Neuronal stem cell (in vitro differentiated cells): ENCODE data around the gene KIF2A.

Source experiments
- DNase-seq: peaks from one replicate; pipeline ENCODE4 v3.0.0-alpha.2; 2013; ENCODE audit warnings: low spot score
- H2AFZ ChIP-seq: one replicate; pipeline ENCODE4 v1.6.1; 2013; ENCODE audit warnings: mild to moderate bottlenecking, low read length, inconsistent platforms
- H2AK5ac ChIP-seq: 2 replicates; pipeline ENCODE4 v1.6.1; 2013; ENCODE audit warnings: low read depth, mild to moderate bottlenecking, inconsistent platforms, low read length, moderate library complexity, mixed read lengths
- H2BK120ac ChIP-seq: 2 replicates; pipeline ENCODE4 v1.6.1; 2013; ENCODE audit warnings: low read depth, mild to moderate bottlenecking, inconsistent platforms, low read length, moderate library complexity, mixed read lengths
- H2BK12ac ChIP-seq: one replicate; pipeline ENCODE4 v1.6.1; 2013; ENCODE audit warnings: low read length, inconsistent platforms
- H2BK15ac ChIP-seq: 2 replicates; pipeline ENCODE4 v1.6.1; 2013; ENCODE audit warnings: mild to moderate bottlenecking, low read length, inconsistent platforms, mixed read lengths
- H2BK5ac ChIP-seq: one replicate; pipeline ENCODE4 v1.6.1; 2013; ENCODE audit warnings: inconsistent platforms, mild to moderate bottlenecking, low read length, moderate library complexity
- H3K14ac ChIP-seq: one replicate; pipeline ENCODE4 v1.6.1; 2013; ENCODE audit warnings: low read length, inconsistent platforms
- H3K18ac ChIP-seq: 2 replicates; pipeline ENCODE4 v1.6.1; 2013; ENCODE audit warnings: low read length, inconsistent platforms
- H3K23ac ChIP-seq: 2 replicates; pipeline ENCODE4 v1.6.1; 2013; ENCODE audit warnings: low read depth, mild to moderate bottlenecking, mixed read lengths, low read length, inconsistent platforms; ENCODE audit not compliant: poor library complexity
- H3K27ac ChIP-seq: replicated peaks from 3 replicates; pipeline ENCODE4 v1.5.1; 2013; ENCODE audit warnings: low read length, inconsistent platforms
- H3K27me3 ChIP-seq, 3 experiments: 2 replicates each; pipeline ENCODE4 v1.6.1; 2013; ENCODE audit warnings: low read length in 3 of 3, mild to moderate bottlenecking in 2 of 3, inconsistent platforms in 1 of 3, low read depth in 1 of 3, mixed read lengths in 1 of 3, moderate library complexity in 1 of 3; ENCODE audit not compliant: control insufficient read depth in 3 of 3, insufficient read depth in 3 of 3
- H3K36me3 ChIP-seq, 2 donors: replicated peaks in 1 of 2; 2 replicates each; pipeline ENCODE4 v1.6.1; 2013; ENCODE audit warnings: low read length in 2 of 2; ENCODE audit not compliant: control insufficient read depth in 2 of 2, insufficient read depth in 2 of 2
- H3K4ac ChIP-seq: 2 replicates; pipeline ENCODE4 v1.6.1; 2013; ENCODE audit warnings: inconsistent platforms, mild to moderate bottlenecking, low read length, moderate library complexity
- H3K4me1 ChIP-seq, 2 donors: 1 replicate in 1 of 2; 2 replicates in 1 of 2; pipeline ENCODE4 v1.6.1; 2013; ENCODE audit warnings: low read length in 2 of 2, low read depth in 1 of 2; ENCODE audit not compliant: control insufficient read depth in 2 of 2, insufficient read depth in 1 of 2
- H3K4me2 ChIP-seq: one replicate; pipeline ENCODE4 v1.6.1; 2013; ENCODE audit warnings: mild to moderate bottlenecking, low read length, inconsistent platforms; ENCODE audit not compliant: insufficient read depth, poor library complexity, severe bottlenecking
- H3K4me3 ChIP-seq, 2 donors: 2 replicates each; pipeline ENCODE4 v1.5.1; 2013; ENCODE audit warnings: low read length in 2 of 2, mild to moderate bottlenecking in 2 of 2, inconsistent platforms in 1 of 2, moderate library complexity in 1 of 2
- H3K79me1 ChIP-seq: one replicate; pipeline ENCODE4 v1.6.1; 2013; ENCODE audit warnings: low read depth, mild to moderate bottlenecking, inconsistent platforms, low read length, moderate library complexity
- H3K9ac ChIP-seq: one replicate; pipeline ENCODE4 v1.6.1; 2013; ENCODE audit warnings: mild to moderate bottlenecking, low read depth, low read length, inconsistent platforms; ENCODE audit not compliant: poor library complexity
- H3K9me3 ChIP-seq, 2 donors: replicated peaks in 1 of 2; 2 replicates each; pipeline versions ENCODE3 to v1.6.1; 2013; ENCODE audit warnings: low read length in 2 of 2, mild to moderate bottlenecking in 2 of 2, inconsistent platforms in 1 of 2, low read depth in 1 of 2, mixed read lengths in 1 of 2, moderate library complexity in 1 of 2; ENCODE audit not compliant: control insufficient read depth in 2 of 2, insufficient read depth in 1 of 2
- H4K8ac ChIP-seq: one replicate; pipeline ENCODE4 v1.6.1; 2013; ENCODE audit warnings: low read depth, mild to moderate bottlenecking, inconsistent platforms, low read length, moderate library complexity
- H4K91ac ChIP-seq: one replicate; pipeline ENCODE4 v1.6.1; 2013; ENCODE audit warnings: low read length, low read depth, mild to moderate bottlenecking, inconsistent platforms; ENCODE audit not compliant: poor library complexity
- WGBS, 2 donors: extraction: QIAGEN DNeasy Blood & Tissue Kit; methylation state at CpG; one replicate each; pipeline ENCODE4 v1.1.7; 2013; ENCODE audit warnings: missing lambda C conversion rate in 2 of 2, mixed read lengths in 1 of 2; ENCODE audit not compliant: insufficient read length in 2 of 2, insufficient replicate concordance in 1 of 2; ENCODE audit errors: extremely low coverage in 2 of 2; 5-methylcytosine and 5-hydroxymethylcytosine counted together

KIF2A gene

GRCh38 chr5:62305358-62305714 lies 670 bp upstream of the KIF2A start:
- H3K9ac ChIP-seq, result no peak overlapping the region
- H3K18ac ChIP-seq, result no peak overlapping the region
- H3K27ac ChIP-seq, result peak overlapping the region; percentile 61
- H3K9me3 ChIP-seq, result no peaks in the 10 kb centered on the region
- no peak overlapping the region for H4K91ac ChIP-seq
- H3K4me1 ChIP-seq, result peaks cover 4 to 5% of the 10 kb centered on the region in 2 donors
- peaks cover 3% of the 10 kb centered on the region for H3K79me1 ChIP-seq
- H2BK15ac ChIP-seq, result no peak overlapping the region
- no peak overlapping the region for H3K4ac ChIP-seq
- H2BK5ac ChIP-seq, result no peak overlapping the region
- no peak overlapping the region for H3K23ac ChIP-seq
- peak overlapping the region; percentile 90 for H2AFZ ChIP-seq
- WGBS, 2 donors, result no CpG with 5 or more reads among the region's 4 CpGs
- H3K4me2 ChIP-seq, result no peak overlapping the region
- H3K36me3 ChIP-seq, result peaks cover 0 to 20% of the 10 kb centered on the region in 2 donors
- no peak overlapping the region for H2BK12ac ChIP-seq
- H2AK5ac ChIP-seq, result no peak overlapping the region
- no peaks in the 10 kb centered on the region for H3K27me3 ChIP-seq
- no peak overlapping the region for H4K8ac ChIP-seq
- H2BK120ac ChIP-seq, result no peak overlapping the region
- no peak for DNase-seq
- H3K4me3 ChIP-seq, result peak overlapping the region in 1 of 2 donors; percentile 86
- H3K14ac ChIP-seq, result no peak overlapping the region

GRCh38 chr5:62306323-62306895 lies 403 bp downstream of the KIF2A start:
- H4K91ac ChIP-seq, result no peak overlapping the region
- H3K23ac ChIP-seq, result peak overlapping the region; percentile 66
- H3K27me3 ChIP-seq, result no peaks in the 10 kb centered on the region
- peaks cover 0 to 30% of the 10 kb centered on the region in 2 donors for H3K36me3 ChIP-seq
- peak overlapping the region; percentile 64 for H3K4me2 ChIP-seq
- no peak for DNase-seq
- H3K4me3 ChIP-seq, result peak overlapping the region; percentile 86 to 100
- no peaks in the 10 kb centered on the region for H3K9me3 ChIP-seq
- peak overlapping the region; percentile 94 for H3K27ac ChIP-seq
- no peak overlapping the region for H2BK120ac ChIP-seq
- peaks cover 4 to 5% of the 10 kb centered on the region in 2 donors for H3K4me1 ChIP-seq
- peak overlapping the region; percentile 100 for H2BK5ac ChIP-seq
- H3K4ac ChIP-seq, result no peak overlapping the region
- no peak overlapping the region for H2BK12ac ChIP-seq
- peak overlapping the region; percentile 92 for H2AK5ac ChIP-seq
- peaks cover 5% of the 10 kb centered on the region for H3K79me1 ChIP-seq
- H3K14ac ChIP-seq, result peak overlapping the region; percentile 25
- WGBS, 2 donors, result no CpG with 5 or more reads among the region's 67 CpGs
- peak overlapping the region; percentile 94 for H3K9ac ChIP-seq
- no peak overlapping the region for H2BK15ac ChIP-seq
- H4K8ac ChIP-seq, result no peak overlapping the region
- peak overlapping the region; percentile 99 for H3K18ac ChIP-seq
- peak overlapping the region; percentile 90 for H2AFZ ChIP-seq

DNA sequence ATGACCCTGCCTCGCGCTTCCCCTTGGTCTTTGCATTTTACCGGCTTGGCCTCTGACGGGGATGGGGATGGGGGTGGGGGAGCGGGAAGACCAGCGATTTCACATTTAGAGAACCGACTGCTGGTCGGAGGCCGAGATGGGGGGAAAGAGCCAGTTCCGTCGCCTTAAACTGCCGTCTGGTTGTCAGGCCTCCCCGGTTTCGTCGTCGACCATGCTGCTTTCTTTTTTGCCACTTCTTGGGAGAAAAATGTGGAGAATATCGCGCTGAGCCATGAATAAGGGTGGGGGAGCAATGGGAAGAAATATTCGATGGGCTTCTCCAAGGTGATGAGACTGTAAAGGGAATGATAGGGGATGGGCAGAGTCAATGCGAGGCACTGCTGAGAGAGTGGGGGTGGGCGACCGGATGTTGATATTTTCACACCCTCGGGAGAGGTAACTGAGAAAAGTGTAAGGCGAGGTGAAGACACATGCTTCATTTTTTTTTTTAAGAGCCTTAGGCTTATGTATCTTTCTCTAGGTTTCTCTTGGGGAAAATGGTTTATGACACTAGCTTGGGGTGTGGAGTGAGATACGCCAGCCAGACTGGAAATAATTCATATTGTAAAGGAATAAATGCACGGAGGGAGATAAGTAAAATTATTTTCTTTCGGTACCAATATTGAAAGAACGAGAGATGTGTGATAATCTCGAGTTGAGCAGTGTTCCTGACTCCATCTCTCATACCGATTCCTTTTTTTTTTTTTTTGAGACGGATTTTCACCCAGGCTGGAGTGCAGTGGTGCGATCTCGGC lies 1.1 kb downstream of the KIF2A start:
- Histone ChIP-seq H3K14ac (peak overlapping the region; percentile 25), H2BK120ac (no peak overlapping the region), H3K79me1 (peaks cover 5% of the 10 kb centered on the region), H2BK12ac (no peak overlapping the region), H3K9me3 (no peaks in the 10 kb centered on the region), H4K91ac (no peak overlapping the region), H3K4me1 (peaks cover 4 to 5% of the 10 kb centered on the region in 2 donors), H2AK5ac (peak overlapping the region; percentile 92), H4K8ac (no peak overlapping the region), H3K4ac (no peak overlapping the region), H3K4me2 (peak overlapping the region; percentile 64), H3K4me3 (peak overlapping the region; percentile 86 to 100), H3K18ac (peak overlapping the region; percentile 99), H2BK5ac (peak overlapping the region; percentile 100), H3K27ac (peak overlapping the region; percentile 94), H3K23ac (peak overlapping the region; percentile 66), H3K36me3 (peaks cover 0 to 34% of the 10 kb centered on the region in 2 donors), H2AFZ (peak overlapping the region; percentile 90), H3K9ac (peak overlapping the region; percentile 94), H2BK15ac (no peak overlapping the region), H3K27me3 (no peaks in the 10 kb centered on the region)
- no CpG with 5 or more reads among the region's 33 CpGs for WGBS, 2 donors
- DNase-seq, result no peak

DNA sequence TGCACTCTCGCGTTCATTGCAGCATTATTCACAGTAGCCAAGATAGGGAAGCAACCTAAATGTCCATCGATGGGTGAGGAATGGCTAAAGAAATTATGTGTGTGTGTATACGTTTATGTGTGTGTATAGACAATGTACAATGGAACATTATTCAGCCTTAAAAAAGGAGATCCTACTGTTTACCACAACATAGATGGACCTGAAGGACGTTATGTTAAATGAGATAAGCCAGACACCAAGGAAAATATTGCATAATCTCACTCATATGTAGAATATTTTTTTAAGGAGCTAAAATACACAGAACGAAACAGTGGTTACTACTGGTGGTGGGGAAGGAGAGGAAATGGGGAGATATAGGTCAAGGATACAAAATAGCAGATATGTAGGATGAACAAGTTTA lies 2.4 kb downstream of the KIF2A start:
- no peak overlapping the region for H2BK5ac ChIP-seq
- H3K9me3 ChIP-seq, result no peaks in the 10 kb centered on the region
- H3K4me2 ChIP-seq, result no peak overlapping the region
- peaks cover 5% of the 10 kb centered on the region for H3K79me1 ChIP-seq
- H2AK5ac ChIP-seq, result no peak overlapping the region
- peaks cover 0 to 38% of the 10 kb centered on the region in 2 donors for H3K36me3 ChIP-seq
- H4K8ac ChIP-seq, result no peak overlapping the region
- H3K14ac ChIP-seq, result no peak overlapping the region
- H4K91ac ChIP-seq, result no peak overlapping the region
- H3K23ac ChIP-seq, result no peak overlapping the region
- H3K4me1 ChIP-seq, result peaks cover 4 to 5% of the 10 kb centered on the region in 2 donors
- H3K18ac ChIP-seq, result no peak overlapping the region
- H2BK120ac ChIP-seq, result no peak overlapping the region
- no peak overlapping the region for H3K9ac ChIP-seq
- no peak for DNase-seq
- H3K27me3 ChIP-seq, result no peaks in the 10 kb centered on the region
- no peak overlapping the region for H3K4me3 ChIP-seq
- no peak overlapping the region for H2AFZ ChIP-seq
- H2BK15ac ChIP-seq, result no peak overlapping the region
- H3K4ac ChIP-seq, result no peak overlapping the region
- 100% methylated on average over 1 of the region's 6 CpGs; no CpG with 5 or more reads in 1 of the 2 donors for whole genome bisulfite sequencing, 2 donors
- H2BK12ac ChIP-seq, result no peak overlapping the region
- no peak overlapping the region for H3K27ac ChIP-seq
